Uterus (tissue), 4 donors: ENCODE data around the gene ADA. TPM values are rescaled to one million over a fixed set of nuclear protein-coding genes. Genes with fewer than 3 reads are reported as not detected.
A peak's percentile ranks its signal among the peaks of the same experiment; 100 is the strongest.

Experiments
- DNase-seq, 2 donors: peaks; one replicate each; pipeline ENCODE4 v3.0.0-alpha.2; 2019 to 2020
- H3K27ac ChIP-seq, 2 donors: fragments of 200-600 bp; sonication (generic); 1 replicate in 1 of 2; 2 replicates in 1 of 2; pipeline ENCODE4 v1.5.1; 2016 to 2018
- H3K27me3 ChIP-seq, 2 donors: fragments of 200-600 bp; sonication (generic); one replicate each; pipeline ENCODE4 v1.5.1; 2018 to 2019; ENCODE audit warnings: control low read depth in 1 of 2
- H3K36me3 ChIP-seq, 2 donors: fragments of 200-600 bp; sonication (generic); one replicate each; pipeline ENCODE4 v1.5.1; 2019; ENCODE audit warnings: control low read depth in 1 of 2
- H3K4me1 ChIP-seq, 2 donors: fragments of 200-600 bp; sonication (generic); one replicate each; pipeline ENCODE4 v1.5.1; 2018 to 2019; ENCODE audit warnings: control low read depth in 1 of 2
- H3K4me3 ChIP-seq, 2 donors: fragments of 200-600 bp; sonication (generic); 1 replicate in 1 of 2; 2 replicates in 1 of 2; pipeline ENCODE4 v1.5.1; 2018 to 2019; ENCODE audit warnings: mild to moderate bottlenecking in 1 of 2
- H3K9me3 ChIP-seq, 2 donors: fragments of 200-600 bp; sonication (generic); one replicate each; pipeline ENCODE4 v1.5.1; 2019; ENCODE audit warnings: control low read depth in 1 of 2
- POLR2A ChIP-seq, 2 donors: fragments of 450-650 bp; IDR thresholded peaks; one replicate each; pipeline ENCODE4 v1.6.1; 2016; ENCODE audit warnings: antibody characterized with exemption in 2 of 2, mild to moderate bottlenecking in 1 of 2, moderate library complexity in 1 of 2
- intact Hi-C: fragments of 100-400 bp; cut with DNase I; formaldehyde crosslinking; loops from one replicate; pipeline ENCODE4 v1.15.1; 2023; ENCODE audit warnings: low total_unique reads
- total RNA-seq, 4 donors: library from RNA; depleted of rRNA in 3 of 4; stranded (reverse); fragments of >200 nt in 3 of 4; gene quantifications; one replicate each; pipeline versions ENCODE4 v1.1.0 to v1.2.4, GENCODE V29; 2014 to 2023
- TF ChIP-seq, protein P1 (sequence below), 4 experiments: fragments of 200-600 bp in 2 of 4; fragments of 450-650 bp in 2 of 4; sonication (generic) in 2 of 4; IDR thresholded peaks; one replicate each; pipeline ENCODE4 v1.5.1; 2016 to 2019; ENCODE audit warnings: antibody characterized with exemption in 4 of 4, mild to moderate bottlenecking in 2 of 4, moderate library complexity in 1 of 4
- donor health status: DM: yes; HTN: yes; CAD: no.

The ADA gene
- total RNA-seq, 4 donors from 2014 or later: 0.59 to 11.0 (median 4.8) TPM

- no peak for DNase-seq
- H3K9me3 ChIP-seq: no peaks in the 10 kb centered on the region
- peaks cover 10 to 17% of the 10 kb centered on the region in 2 donors for H3K4me1 ChIP-seq
- intact Hi-C loops: loop anchor here (10.0 kb wide), 1 partner anchor 255 kb away; no protein-coding TSS in a partner anchor
- H3K4me3 ChIP-seq: no peak overlapping the region
- H3K27ac ChIP-seq: peak overlapping the region; percentile 91 to 99
- TF ChIP-seq, protein P1, sequence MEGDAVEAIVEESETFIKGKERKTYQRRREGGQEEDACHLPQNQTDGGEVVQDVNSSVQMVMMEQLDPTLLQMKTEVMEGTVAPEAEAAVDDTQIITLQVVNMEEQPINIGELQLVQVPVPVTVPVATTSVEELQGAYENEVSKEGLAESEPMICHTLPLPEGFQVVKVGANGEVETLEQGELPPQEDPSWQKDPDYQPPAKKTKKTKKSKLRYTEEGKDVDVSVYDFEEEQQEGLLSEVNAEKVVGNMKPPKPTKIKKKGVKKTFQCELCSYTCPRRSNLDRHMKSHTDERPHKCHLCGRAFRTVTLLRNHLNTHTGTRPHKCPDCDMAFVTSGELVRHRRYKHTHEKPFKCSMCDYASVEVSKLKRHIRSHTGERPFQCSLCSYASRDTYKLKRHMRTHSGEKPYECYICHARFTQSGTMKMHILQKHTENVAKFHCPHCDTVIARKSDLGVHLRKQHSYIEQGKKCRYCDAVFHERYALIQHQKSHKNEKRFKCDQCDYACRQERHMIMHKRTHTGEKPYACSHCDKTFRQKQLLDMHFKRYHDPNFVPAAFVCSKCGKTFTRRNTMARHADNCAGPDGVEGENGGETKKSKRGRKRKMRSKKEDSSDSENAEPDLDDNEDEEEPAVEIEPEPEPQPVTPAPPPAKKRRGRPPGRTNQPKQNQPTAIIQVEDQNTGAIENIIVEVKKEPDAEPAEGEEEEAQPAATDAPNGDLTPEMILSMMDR (IDR thresholded peaks at IDR 0.05): no peak
- TF ChIP-seq POLR2A (IDR thresholded peaks at IDR 0.05): no peak
- no peaks in the 10 kb centered on the region for H3K36me3 ChIP-seq
- no peaks in the 10 kb centered on the region for H3K27me3 ChIP-seq
Observed at GRCh38 chr20:44579313-44580081, 72.0 kb downstream of the ADA start.

DNA sequence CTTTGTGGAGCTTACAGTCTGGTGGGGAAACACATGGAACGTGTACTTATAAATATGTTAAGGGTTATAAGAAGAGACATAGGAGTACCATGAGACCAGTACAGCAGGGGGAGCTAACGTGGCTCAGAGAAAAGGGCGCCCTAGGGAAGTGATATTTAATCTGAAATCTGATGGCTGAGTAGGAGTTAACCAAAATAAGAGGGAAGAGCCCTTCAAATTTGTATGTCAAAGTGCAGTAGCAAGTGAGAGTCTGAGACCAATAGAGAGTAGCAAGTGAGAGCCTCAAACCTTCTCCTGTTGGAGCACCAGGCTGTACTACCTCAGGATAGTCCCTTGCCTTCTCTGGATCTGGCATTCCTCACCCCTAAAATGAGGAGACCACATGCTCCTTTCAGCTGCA is 75.2 kb downstream of the ADA start:
- no peak for DNase-seq
- no peaks in the 10 kb centered on the region for H3K36me3 ChIP-seq
- H3K4me1 ChIP-seq: peaks cover 7 to 9% of the 10 kb centered on the region in 2 donors
- TF ChIP-seq, protein P1 (IDR thresholded peaks at IDR 0.05): peak in 3 of 4 experiments; percentile 18 to 32 (median 20)
- no peak for TF ChIP-seq POLR2A (IDR thresholded peaks at IDR 0.05)
- H3K4me3 ChIP-seq: no peak overlapping the region
- no peaks in the 10 kb centered on the region for H3K27me3 ChIP-seq
- intact Hi-C loops: loop anchor here (10.0 kb wide), 1 partner anchor 251 kb away; no protein-coding TSS in a partner anchor
- peak overlapping the region; percentile 24 to 97 for H3K27ac ChIP-seq
- no peaks in the 10 kb centered on the region for H3K9me3 ChIP-seq

- intact Hi-C loops: loop anchor here (10.0 kb wide), 1 partner anchor 250 kb away; no protein-coding TSS in a partner anchor
- Histone ChIP-seq H3K4me1 (peaks cover 0 to 3% of the 10 kb centered on the region in 2 donors), H3K27me3 (no peaks in the 10 kb centered on the region), H3K36me3 (no peaks in the 10 kb centered on the region), H3K4me3 (no peak overlapping the region), H3K27ac (peak overlapping the region; percentile 87 to 97), H3K9me3 (no peaks in the 10 kb centered on the region)
- TF ChIP-seq, protein P1 (IDR thresholded peaks at IDR 0.05): no peak
- no peak for TF ChIP-seq POLR2A (IDR thresholded peaks at IDR 0.05)
- DNase-seq: no peak
Observed at GRCh38 chr20:44574372-44574771, 77.1 kb downstream of the ADA start.

GRCh38 chr20:44573501-44573869 is 78.0 kb downstream of the ADA start:
- no peaks in the 10 kb centered on the region for H3K27me3 ChIP-seq
- no peaks in the 10 kb centered on the region for H3K36me3 ChIP-seq
- H3K4me1 ChIP-seq: peaks cover 0 to 3% of the 10 kb centered on the region in 2 donors
- intact Hi-C loops: loop anchor here (10.0 kb wide), 1 partner anchor 249 kb away; no protein-coding TSS in a partner anchor
- no peak overlapping the region for H3K4me3 ChIP-seq
- H3K27ac ChIP-seq: peak overlapping the region; percentile 87 to 97
- no peak for DNase-seq
- H3K9me3 ChIP-seq: no peaks in the 10 kb centered on the region
- no peak for TF ChIP-seq POLR2A (IDR thresholded peaks at IDR 0.05)
- TF ChIP-seq, protein P1 (IDR thresholded peaks at IDR 0.05): no peak
